Muscle layer of duodenum (tissue), 2 donors: ENCODE results near the gene LPXN.
A peak's percentile ranks its signal among the peaks of the same experiment; 100 is the strongest.
"Not testable (repeated sequence)": the region's sequence is repeated elsewhere in the genome, so short reads cannot be mapped to it uniquely, and the experiment has no call there.

ENCODE experiments used
- H3K27ac ChIP-seq: one replicate; pipeline ENCODE4 v1.7.0; 2013; ENCODE audit warnings: mild to moderate bottlenecking, low read length
- H3K27me3 ChIP-seq: one replicate; pipeline ENCODE4 v1.7.0; 2013; ENCODE audit warnings: low read depth, mild to moderate bottlenecking, control low read depth, low read length
- H3K36me3 ChIP-seq, 2 donors: one replicate each; pipeline ENCODE4 v1.7.0; 2013; ENCODE audit warnings: low read length in 2 of 2, control low read depth in 1 of 2, mild to moderate bottlenecking in 1 of 2; ENCODE audit not compliant: insufficient read depth in 2 of 2, control insufficient read depth in 1 of 2
- H3K4me1 ChIP-seq, 2 donors: one replicate each; pipeline ENCODE4 v1.7.0; 2013; ENCODE audit warnings: low read length in 2 of 2, mild to moderate bottlenecking in 2 of 2, control low read depth in 1 of 2, moderate library complexity in 1 of 2; ENCODE audit not compliant: insufficient read depth in 2 of 2, control insufficient read depth in 1 of 2
- H3K4me3 ChIP-seq, 2 donors: one replicate each; pipeline ENCODE4 v1.7.0; 2013; ENCODE audit warnings: low read length in 2 of 2, low read depth in 1 of 2, mild to moderate bottlenecking in 1 of 2
- H3K9me3 ChIP-seq, 2 donors: one replicate each; pipeline ENCODE4 v1.7.0; 2013; ENCODE audit warnings: low read length in 2 of 2, control low read depth in 1 of 2, mild to moderate bottlenecking in 1 of 2; ENCODE audit not compliant: control insufficient read depth in 1 of 2
- donor health status: healthy.

Gene LPXN

DNA sequence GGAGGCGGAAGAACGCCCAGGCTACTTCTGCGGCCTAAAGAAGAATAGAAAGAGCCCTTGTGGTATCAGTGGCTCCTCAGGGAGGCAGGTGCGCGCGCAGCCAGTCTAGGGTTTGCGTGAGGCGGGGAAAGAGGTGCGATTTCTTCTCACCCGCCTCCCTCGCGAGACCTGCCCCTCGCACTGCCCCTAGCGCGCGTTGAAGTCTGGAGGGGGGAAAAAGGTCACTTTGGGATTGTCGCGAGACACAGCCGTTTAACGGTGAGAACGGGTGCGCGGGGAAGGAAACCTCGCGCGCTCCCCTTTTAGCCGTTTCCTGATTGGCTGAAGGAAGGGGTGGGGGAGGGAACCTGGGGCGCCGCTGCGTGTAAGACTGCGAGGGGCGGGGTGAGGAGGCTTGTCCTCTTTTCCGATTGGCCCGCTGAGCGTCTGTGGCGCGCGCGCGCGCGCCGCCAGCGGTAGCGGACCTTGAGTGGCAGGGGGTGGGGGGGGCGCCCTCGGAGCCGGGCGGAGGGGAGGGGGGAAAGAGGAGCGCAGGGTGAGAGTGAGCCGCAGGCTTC lies 3.1 kb upstream of the LPXN start, which contains the start of gene ZFP91:
Gene ZFP91 (plus strand): TSS at position 429 of the 557 bp plus-strand sequence. CDS start 219 bp downstream, outside the sequence.
- Histone ChIP-seq H3K27me3 (no peaks in the 10 kb centered on the region), H3K4me1 (peaks cover 22 to 59% of the 10 kb centered on the region in 2 donors), H3K9me3 (no peaks in the 10 kb centered on the region), H3K36me3 (peaks cover 0 to 26% of the 10 kb centered on the region in 2 donors), H3K4me3 (peak within 1 kb of the TSS; percentile 90 to 92), H3K27ac (peak within 1 kb of the TSS; percentile 100)

DNA sequence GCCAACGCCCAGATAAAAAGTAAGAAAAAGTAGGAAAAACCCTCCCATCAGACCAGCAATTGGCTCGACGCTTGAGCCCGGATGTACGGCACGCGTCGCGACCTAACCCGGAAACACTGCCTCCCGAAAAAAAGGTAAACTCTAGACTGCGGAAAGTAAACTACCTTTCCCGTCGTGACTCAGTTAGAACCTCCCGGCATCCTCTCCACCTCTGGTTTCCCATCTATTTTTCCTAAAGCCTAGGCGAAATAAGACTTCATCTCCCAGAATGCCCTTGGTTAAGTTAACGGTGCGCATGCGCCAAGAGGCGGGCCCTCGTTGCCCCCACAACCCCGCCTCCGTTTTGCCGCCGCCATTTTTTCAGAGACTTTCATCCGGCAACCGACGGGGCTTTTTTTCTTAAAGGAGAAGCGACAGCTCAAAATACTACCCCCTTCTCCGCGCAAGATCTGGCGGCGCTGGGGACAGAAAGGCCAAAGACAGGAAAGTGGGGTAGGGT lies 2.5 kb upstream of the LPXN start:
- Histone ChIP-seq H3K27ac (peak overlapping the region; percentile 100), H3K27me3 (no peaks in the 10 kb centered on the region), H3K36me3 (peaks cover 0 to 26% of the 10 kb centered on the region in 2 donors), H3K4me1 (peaks cover 22 to 58% of the 10 kb centered on the region in 2 donors), H3K9me3 (no peaks in the 10 kb centered on the region), H3K4me3 (peak overlapping the region; percentile 90 to 92)

DNA sequence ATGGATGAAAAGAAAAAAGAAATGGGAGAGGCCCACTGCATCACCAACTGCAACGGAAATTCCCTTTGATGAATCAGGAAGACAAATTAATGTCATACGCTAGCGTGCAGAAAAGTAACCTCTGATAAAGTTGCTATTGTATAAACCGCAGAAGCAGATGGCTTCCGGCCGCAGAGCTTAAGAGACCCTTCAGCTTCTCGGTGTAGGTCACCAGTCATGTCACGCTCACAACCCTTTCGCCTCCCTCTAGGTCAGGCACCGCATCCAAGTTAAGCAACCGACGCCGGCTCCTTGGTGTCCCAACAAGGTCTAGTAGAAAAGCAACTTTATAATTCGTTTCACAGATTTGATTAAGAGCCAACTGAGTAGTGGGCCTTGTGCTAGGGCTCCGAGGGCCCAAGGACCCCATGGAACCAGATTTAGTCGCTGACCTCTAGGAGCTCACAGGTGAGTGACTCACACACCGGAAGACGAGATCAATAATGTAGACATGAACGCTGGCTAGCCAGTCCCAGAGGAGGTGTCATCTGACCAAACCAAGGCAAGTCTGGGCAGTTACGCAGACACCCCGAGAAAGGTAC lies 2.0 kb upstream of the LPXN start:
- H3K9me3 ChIP-seq, result no peaks in the 10 kb centered on the region
- H3K4me1 ChIP-seq, result peaks cover 22 to 58% of the 10 kb centered on the region in 2 donors
- H3K27ac ChIP-seq, result peak overlapping the region; percentile 100
- H3K27me3 ChIP-seq, result no peaks in the 10 kb centered on the region
- peaks cover 0 to 26% of the 10 kb centered on the region in 2 donors for H3K36me3 ChIP-seq
- peak overlapping the region; percentile 90 to 92 for H3K4me3 ChIP-seq

DNA sequence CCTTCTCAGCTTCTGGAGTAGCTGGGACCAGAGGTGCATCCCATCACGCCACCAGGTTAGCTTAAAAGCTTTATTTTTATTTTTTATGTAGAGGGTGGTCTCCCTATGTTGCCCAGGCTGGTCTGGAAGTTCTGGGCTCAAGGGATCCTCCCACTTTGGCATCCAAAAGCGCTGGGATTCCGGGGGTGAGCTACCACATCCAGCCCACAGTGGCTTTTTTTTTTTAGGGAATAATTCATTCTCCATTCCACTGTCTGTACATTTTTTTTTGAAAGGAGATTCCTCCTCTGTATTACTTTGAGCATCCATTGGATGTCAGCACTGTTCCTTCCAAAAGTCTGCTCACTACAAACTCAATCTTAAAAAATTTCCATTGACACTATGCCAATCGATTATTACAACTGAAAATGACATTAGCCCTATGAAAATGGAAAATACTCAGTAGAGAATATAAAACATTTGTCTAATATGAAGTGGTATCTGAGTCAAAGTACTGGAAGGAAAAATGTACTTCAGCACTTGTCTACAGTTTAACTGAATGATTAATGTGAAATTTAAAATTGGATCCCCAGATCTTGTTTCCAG lies 1.3 kb upstream of the LPXN start:
- H3K4me3 ChIP-seq, result peak overlapping the region; percentile 90 to 92
- H3K9me3 ChIP-seq, result no peaks in the 10 kb centered on the region
- H3K4me1 ChIP-seq, result peaks cover 22 to 54% of the 10 kb centered on the region in 2 donors
- H3K27ac ChIP-seq, result peak overlapping the region; percentile 100
- H3K27me3 ChIP-seq, result no peaks in the 10 kb centered on the region
- H3K36me3 ChIP-seq, result peaks cover 0 to 26% of the 10 kb centered on the region in 2 donors

DNA sequence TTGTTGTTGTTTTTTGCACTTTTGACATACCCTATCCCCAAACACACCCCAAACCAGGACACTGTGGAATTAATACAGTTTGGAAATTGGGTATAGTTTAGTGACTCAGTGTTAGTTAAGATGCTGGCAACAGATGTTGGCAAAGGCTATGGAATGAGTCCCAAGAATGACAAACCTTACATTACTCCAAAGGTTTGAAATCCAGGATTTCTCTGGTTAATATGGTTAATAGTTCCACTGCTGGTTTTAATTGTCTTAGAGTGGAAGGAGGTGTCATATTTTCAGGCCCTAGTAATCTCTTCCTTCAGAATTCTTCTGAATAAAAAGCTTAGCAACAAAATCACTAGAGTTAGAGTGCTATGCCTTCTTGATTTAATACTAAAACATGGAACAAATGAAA lies 775 bp downstream of the LPXN start:
- Histone ChIP-seq H3K27me3 (no peaks in the 10 kb centered on the region), H3K9me3 (no peaks in the 10 kb centered on the region), H3K4me3 (peak overlapping the region in 1 of 2 donors; percentile 51), H3K27ac (peak overlapping the region; percentile 100), H3K4me1 (peaks cover 9 to 35% of the 10 kb centered on the region in 2 donors), H3K36me3 (peaks cover 0 to 26% of the 10 kb centered on the region in 2 donors)

DNA sequence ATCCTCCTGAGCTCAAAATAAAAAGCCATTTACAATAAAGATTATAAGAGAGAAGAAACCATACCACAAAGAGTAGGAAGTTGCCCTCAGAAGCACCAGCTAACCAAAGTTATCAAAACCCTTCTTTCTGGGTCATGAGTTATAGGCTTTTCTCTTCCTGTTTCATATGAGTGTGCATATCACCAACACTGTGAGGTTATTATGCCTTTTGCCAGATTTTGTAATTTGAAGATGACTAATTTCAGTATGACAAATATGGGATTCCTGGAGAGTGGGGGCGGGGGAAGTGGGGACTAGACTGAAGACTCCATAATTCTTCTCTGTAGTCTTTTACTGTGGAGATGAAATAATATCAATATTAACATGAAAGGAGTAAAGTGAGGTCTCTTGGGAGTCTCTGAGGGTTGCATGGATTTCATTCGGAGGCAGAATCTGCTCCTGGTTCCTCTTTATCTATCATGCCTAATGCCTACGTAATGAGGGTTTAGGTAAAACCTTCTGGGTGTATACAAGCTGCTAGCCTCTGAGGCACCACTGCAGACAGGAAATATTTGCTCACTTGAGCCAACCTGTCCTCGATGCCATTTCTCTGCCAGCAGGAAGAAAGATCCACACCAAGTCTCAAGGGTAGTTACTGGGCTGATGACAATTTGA lies 2.1 kb downstream of the LPXN start:
- H3K9me3 ChIP-seq, result no peaks in the 10 kb centered on the region
- peaks cover 8 to 26% of the 10 kb centered on the region in 2 donors for H3K36me3 ChIP-seq
- peak overlapping the region in 1 of 2 donors; percentile 4 for H3K4me3 ChIP-seq
- H3K4me1 ChIP-seq, result peaks cover 9 to 35% of the 10 kb centered on the region in 2 donors
- no peaks in the 10 kb centered on the region for H3K27me3 ChIP-seq
- H3K27ac ChIP-seq, result peak overlapping the region; percentile 100

DNA sequence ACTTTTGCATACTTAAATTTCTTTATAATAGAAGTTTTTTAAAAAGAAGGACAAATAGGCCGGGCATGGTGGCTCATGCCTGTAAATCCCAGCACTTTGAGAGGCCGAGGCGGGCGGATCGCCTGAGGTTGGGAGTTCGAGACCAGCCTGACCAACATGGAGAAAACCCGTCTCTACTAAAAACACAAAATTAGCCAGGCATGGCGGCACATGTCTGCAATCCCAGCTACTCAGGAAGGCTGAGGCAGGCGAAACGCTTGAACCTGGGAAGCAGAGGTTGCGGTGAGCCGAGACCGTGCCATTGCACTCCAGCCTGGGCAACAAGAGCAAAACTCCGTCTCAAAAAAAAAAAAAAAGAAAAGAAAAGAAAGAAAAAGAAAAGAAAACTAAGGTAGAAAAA lies 2.8 kb downstream of the LPXN start:
- peak overlapping the region; percentile 100 for H3K27ac ChIP-seq
- H3K9me3 ChIP-seq, result not testable (repeated sequence)

DNA sequence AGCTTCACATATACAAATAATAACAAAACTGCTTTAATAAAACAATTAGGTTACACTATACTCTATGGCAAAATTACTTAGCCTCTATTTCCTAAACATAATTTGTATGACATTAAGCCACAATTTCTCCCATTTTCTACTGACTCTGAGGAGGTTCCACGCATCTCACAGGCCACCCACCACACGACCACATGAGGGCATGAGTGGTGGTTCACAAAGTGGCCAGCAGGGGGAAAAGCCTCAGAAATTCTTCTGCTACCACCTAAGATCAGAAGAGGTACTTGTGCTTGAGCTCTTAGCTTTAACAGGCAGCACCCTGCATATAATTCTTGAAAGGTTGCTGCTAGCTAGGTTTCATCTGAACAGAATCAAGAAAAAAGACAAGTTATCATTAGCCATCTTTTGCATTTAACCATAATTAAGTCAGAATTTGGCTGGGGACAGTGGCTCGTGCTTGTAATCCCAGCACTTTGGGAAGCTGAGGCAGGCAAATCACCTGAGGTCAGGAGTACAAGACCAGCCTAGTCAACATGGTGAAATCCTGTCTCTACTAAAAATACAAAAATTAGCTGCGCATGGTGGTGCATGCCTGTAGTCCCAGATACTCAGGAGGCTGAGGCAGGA lies 7.7 kb downstream of the LPXN start:
- no peaks in the 10 kb centered on the region for H3K9me3 ChIP-seq
- no peak overlapping the region for H3K4me3 ChIP-seq
- H3K36me3 ChIP-seq, result peaks cover 9 to 17% of the 10 kb centered on the region in 2 donors
- peaks cover 0 to under 1% of the 10 kb centered on the region in 2 donors for H3K4me1 ChIP-seq
- H3K27ac ChIP-seq, result no peak overlapping the region
- H3K27me3 ChIP-seq, result no peaks in the 10 kb centered on the region

More for the DNA sequence above, 2.8 kb downstream of the LPXN start:
- Histone ChIP-seq H3K4me1 (peaks cover 9 to 35% of the 10 kb centered on the region in 2 donors), H3K36me3 (peaks cover 9 to 25% of the 10 kb centered on the region in 2 donors)
- not testable (repeated sequence) for H3K27me3 ChIP-seq, H3K4me3 ChIP-seq

DNA sequence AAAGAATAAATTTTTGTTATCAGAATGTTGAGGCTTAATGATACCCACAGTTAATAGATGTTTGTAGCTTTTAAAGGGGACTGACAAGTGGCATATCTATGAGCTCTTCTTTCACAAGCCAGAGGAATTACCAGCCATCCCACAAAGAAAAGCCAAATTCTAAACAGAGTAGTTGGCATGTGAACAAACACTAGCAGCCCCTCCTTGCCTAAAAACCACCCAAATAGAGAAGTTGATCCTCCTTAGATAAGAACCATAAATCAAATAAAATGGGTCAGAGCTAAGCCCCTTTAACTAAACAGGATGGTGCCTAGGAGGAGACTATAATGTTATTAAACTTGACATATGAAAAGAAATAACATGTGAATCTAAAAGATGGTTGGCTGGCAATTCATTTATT lies 11.4 kb downstream of the LPXN start:
- no peak overlapping the region for H3K27ac ChIP-seq

DNA sequence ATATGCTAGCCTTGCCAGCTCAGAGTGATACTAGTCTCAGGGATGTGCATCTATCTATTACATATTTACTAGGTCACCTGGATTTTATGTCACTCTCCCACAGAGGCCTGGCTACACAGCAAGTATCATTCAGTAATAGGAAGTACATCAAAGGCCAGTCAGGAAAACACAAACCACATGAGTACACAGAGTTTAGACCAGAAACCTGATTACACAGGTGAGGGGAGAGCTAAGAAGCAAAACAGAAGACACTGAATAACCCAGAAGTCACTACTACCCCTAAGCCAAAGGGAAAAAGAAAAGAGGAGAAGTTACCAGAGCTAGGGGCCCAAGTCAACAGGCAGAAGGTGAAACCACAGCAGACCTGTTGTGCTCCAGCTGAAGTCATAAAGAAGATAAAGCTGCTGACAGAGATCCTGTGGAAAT lies 13.3 kb downstream of the LPXN start:
- Histone ChIP-seq H3K36me3 (peaks cover 10 to 15% of the 10 kb centered on the region in 2 donors), H3K9me3 (no peaks in the 10 kb centered on the region)

More for the DNA sequence above, 11.4 kb downstream of the LPXN start:
- Histone ChIP-seq H3K4me1 (no peaks in the 10 kb centered on the region), H3K36me3 (peaks cover 16 to 22% of the 10 kb centered on the region in 2 donors), H3K4me3 (no peak overlapping the region), H3K27me3 (no peaks in the 10 kb centered on the region), H3K9me3 (no peaks in the 10 kb centered on the region)

More for the DNA sequence above, 13.3 kb downstream of the LPXN start:
- Histone ChIP-seq H3K27me3 (no peaks in the 10 kb centered on the region), H3K27ac (no peak overlapping the region), H3K4me1 (no peaks in the 10 kb centered on the region), H3K4me3 (no peak overlapping the region)
